Mesendoderm (in vitro differentiated cells): ENCODE data around the gene SAMD1.

Experiments
- DNase-seq: peaks from one replicate; pipeline ENCODE4 v3.0.0; 2013
- H2AK5ac ChIP-seq: 2 replicates; pipeline ENCODE4 v1.6.1; 2013; ENCODE audit warnings: low read length, inconsistent platforms
- H2BK120ac ChIP-seq: 2 replicates; pipeline ENCODE4 v1.6.1; 2013; ENCODE audit warnings: low read depth, mild to moderate bottlenecking, low read length, moderate library complexity, mixed read lengths
- H2BK15ac ChIP-seq: replicated peaks from 2 replicates; pipeline ENCODE4 v1.6.1; 2013; ENCODE audit warnings: low read depth, mild to moderate bottlenecking, moderate library complexity
- H2BK5ac ChIP-seq: 2 replicates; pipeline ENCODE4 v1.6.1; 2013; ENCODE audit warnings: low read length, inconsistent platforms
- H3K18ac ChIP-seq: 2 replicates; pipeline ENCODE4 v1.6.1; 2013; ENCODE audit warnings: mild to moderate bottlenecking, low read length, mixed read lengths
- H3K23ac ChIP-seq: one replicate; pipeline ENCODE4 v1.6.1; 2013; ENCODE audit warnings: low read length
- H3K27ac ChIP-seq: 2 replicates; pipeline ENCODE4 v1.5.1; 2013; ENCODE audit warnings: low read depth, mild to moderate bottlenecking, inconsistent platforms, low read length, moderate library complexity
- H3K27me3 ChIP-seq: 2 replicates; pipeline ENCODE4 v1.6.1; 2013; ENCODE audit warnings: low read length, control low read depth, mild to moderate bottlenecking, inconsistent platforms; ENCODE audit not compliant: insufficient read depth, poor library complexity
- H3K36me3 ChIP-seq: 2 replicates; pipeline ENCODE4 v1.6.1; 2013; ENCODE audit warnings: low read length, inconsistent platforms; ENCODE audit not compliant: control insufficient read depth, insufficient read depth
- H3K4ac ChIP-seq: one replicate; pipeline ENCODE4 v1.6.1; 2013; ENCODE audit warnings: low read depth, mild to moderate bottlenecking, low read length, moderate library complexity
- H3K4me1 ChIP-seq: 2 replicates; pipeline ENCODE4 v1.6.1; 2013; ENCODE audit warnings: low read depth, low read length, inconsistent platforms; ENCODE audit not compliant: control insufficient read depth
- H3K4me2 ChIP-seq: 2 replicates; pipeline ENCODE4 v1.6.1; 2013; ENCODE audit warnings: low read length
- H3K4me3 ChIP-seq: 2 replicates; pipeline ENCODE4 v1.5.1; 2013; ENCODE audit warnings: mild to moderate bottlenecking, low read length
- H3K56ac ChIP-seq: one replicate; pipeline ENCODE4 v1.6.1; 2013; ENCODE audit warnings: low read length
- H3K79me1 ChIP-seq: 2 replicates; pipeline ENCODE4 v1.6.1; 2013; ENCODE audit warnings: low read length, inconsistent platforms
- H3K79me2 ChIP-seq: 2 replicates; pipeline ENCODE4 v1.6.1; 2013; ENCODE audit warnings: mild to moderate bottlenecking, low read length; ENCODE audit not compliant: control insufficient read depth, insufficient read depth
- H3K9ac ChIP-seq: 2 replicates; pipeline ENCODE4 v1.6.1; 2013; ENCODE audit warnings: low read length, inconsistent platforms
- H4K5ac ChIP-seq: one replicate; pipeline ENCODE4 v1.6.1; 2013; ENCODE audit warnings: low read length
- H4K8ac ChIP-seq: one replicate; pipeline ENCODE4 v1.6.1; 2013; ENCODE audit warnings: low read depth, mild to moderate bottlenecking, control low read depth, low read length, moderate library complexity
- WGBS: extraction: QIAGEN DNeasy Blood & Tissue Kit; methylation state at CpG from one replicate; pipeline ENCODE4 v1.1.7; 2013; ENCODE audit warnings: low lambda C conversion rate, missing lambda C conversion rate; ENCODE audit not compliant: insufficient coverage; ENCODE audit errors: extremely low coverage; 5-methylcytosine and 5-hydroxymethylcytosine counted together

Gene SAMD1

GRCh38 chr19:14135355-14135754 is 44.8 kb upstream of the SAMD1 start:
- no peak for DNase-seq
- Histone ChIP-seq H4K8ac (no peak overlapping the region), H3K36me3 (no peaks in the 10 kb centered on the region), H3K4me1 (peaks cover 3% of the 10 kb centered on the region), H3K9ac (peak overlapping the region; percentile 99), H3K18ac (no peak overlapping the region), H3K4me3 (peak overlapping the region; percentile 85), H2BK15ac (no peak overlapping the region), H3K4ac (peak overlapping the region; percentile 87), H4K5ac (no peak overlapping the region), H3K27ac (no peak overlapping the region), H3K27me3 (no peaks in the 10 kb centered on the region), H2AK5ac (no peak overlapping the region), H3K4me2 (peak overlapping the region; percentile 89), H2BK120ac (no peak overlapping the region), H3K79me1 (peaks cover 9% of the 10 kb centered on the region), H3K23ac (no peak overlapping the region), H3K79me2 (peaks cover 9% of the 10 kb centered on the region), H2BK5ac (no peak overlapping the region), H3K56ac (peak overlapping the region; percentile 100)
- no CpG with 5 or more reads among the region's 6 CpGs for WGBS

DNA sequence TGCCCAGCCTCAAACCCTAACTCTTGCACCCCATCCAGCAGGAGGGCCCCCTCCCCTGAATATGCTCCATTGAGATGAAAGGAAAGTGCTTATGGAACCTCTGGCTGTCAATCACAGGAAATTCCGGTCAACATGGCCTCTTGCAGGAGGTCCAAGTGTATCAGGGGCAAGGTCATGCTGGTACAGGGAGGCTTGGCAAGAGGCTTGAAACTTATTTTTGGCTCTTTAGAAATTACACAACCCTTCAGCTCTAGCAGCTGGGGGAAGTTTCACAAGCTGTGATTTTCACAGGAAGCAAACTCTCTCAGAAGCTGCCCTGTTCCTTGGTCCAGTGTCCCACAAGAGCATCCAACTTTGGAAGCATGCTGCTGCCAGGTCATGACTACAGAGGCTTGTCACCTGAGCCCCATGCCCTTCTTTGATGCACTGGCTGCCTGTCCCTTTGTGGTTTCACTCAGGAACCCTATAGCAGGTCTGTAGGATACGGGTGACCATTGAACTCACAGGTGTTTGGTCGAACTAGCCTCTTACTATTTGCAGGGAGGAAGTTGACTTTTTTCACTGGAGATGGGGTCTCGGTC is 37.5 kb upstream of the SAMD1 start:
- Histone ChIP-seq H3K9ac (no peak overlapping the region), H3K79me2 (no peaks in the 10 kb centered on the region), H3K4me1 (no peaks in the 10 kb centered on the region), H4K8ac (no peak overlapping the region), H3K23ac (no peak overlapping the region), H2BK5ac (no peak overlapping the region), H3K36me3 (peaks cover 6% of the 10 kb centered on the region), H2AK5ac (no peak overlapping the region), H3K27me3 (no peaks in the 10 kb centered on the region), H3K56ac (no peak overlapping the region), H2BK15ac (no peak overlapping the region), H3K4me2 (no peak overlapping the region), H3K4me3 (no peak overlapping the region), H2BK120ac (no peak overlapping the region), H3K27ac (no peak overlapping the region), H3K4ac (no peak overlapping the region), H3K79me1 (no peaks in the 10 kb centered on the region), H4K5ac (no peak overlapping the region), H3K18ac (no peak overlapping the region)
- no peak for DNase-seq
- WGBS: no CpG with 5 or more reads among the region's 4 CpGs

DNA sequence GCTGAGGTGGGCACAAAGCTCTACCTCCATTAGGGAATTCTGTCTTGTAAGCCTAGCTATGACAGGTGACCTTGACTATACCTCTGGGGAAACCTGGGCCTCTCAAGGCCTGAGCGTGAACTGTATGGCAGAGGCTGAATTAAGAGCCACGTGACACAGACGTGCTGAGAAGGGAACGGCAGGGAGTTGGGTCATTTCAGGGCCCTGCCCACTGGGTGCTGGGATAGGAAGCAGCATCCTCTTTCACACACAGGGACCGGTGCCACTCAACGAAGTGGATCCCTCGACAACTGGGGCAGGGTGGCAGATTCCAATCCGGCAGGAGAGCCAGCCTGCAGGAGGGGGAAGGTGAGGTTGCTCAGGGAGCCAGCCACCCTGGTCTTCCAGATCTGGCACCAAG is 36.6 kb upstream of the SAMD1 start:
- no peak overlapping the region for H2BK5ac ChIP-seq
- no peak overlapping the region for H3K56ac ChIP-seq
- H3K27me3 ChIP-seq: no peaks in the 10 kb centered on the region
- no peaks in the 10 kb centered on the region for H3K79me1 ChIP-seq
- no peaks in the 10 kb centered on the region for H3K79me2 ChIP-seq
- no peak overlapping the region for H3K9ac ChIP-seq
- no peak overlapping the region for H2BK120ac ChIP-seq
- no peak overlapping the region for H3K23ac ChIP-seq
- H2BK15ac ChIP-seq: no peak overlapping the region
- H2AK5ac ChIP-seq: no peak overlapping the region
- H3K4ac ChIP-seq: no peak overlapping the region
- H3K4me1 ChIP-seq: no peaks in the 10 kb centered on the region
- no peak overlapping the region for H3K4me2 ChIP-seq
- H4K5ac ChIP-seq: no peak overlapping the region
- H3K36me3 ChIP-seq: peaks cover 6% of the 10 kb centered on the region
- WGBS: no CpG with 5 or more reads among the region's 8 CpGs
- H3K4me3 ChIP-seq: no peak overlapping the region
- H4K8ac ChIP-seq: no peak overlapping the region
- H3K27ac ChIP-seq: no peak overlapping the region
- no peak overlapping the region for H3K18ac ChIP-seq
- no peak for DNase-seq

GRCh38 chr19:14122924-14123323 is 32.4 kb upstream of the SAMD1 start:
- WGBS: no CpG with 5 or more reads among the region's 6 CpGs
- no peak for DNase-seq

DNA sequence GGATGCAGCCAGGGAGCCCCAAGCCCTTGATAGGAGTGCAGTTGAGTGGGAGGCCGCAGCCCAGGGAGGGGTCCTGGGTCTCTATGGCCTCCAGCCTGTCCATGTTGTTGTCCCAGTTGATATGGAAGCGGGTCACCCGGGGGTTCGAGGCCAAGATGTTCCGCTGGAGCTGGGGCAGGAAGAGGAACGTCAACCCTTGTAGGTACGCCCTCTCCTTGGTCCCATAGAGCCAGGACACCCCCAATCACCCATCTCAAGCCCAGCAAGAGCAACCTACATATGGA is 29.9 kb upstream of the SAMD1 start:
- Histone ChIP-seq H2BK120ac (no peak overlapping the region), H3K56ac (no peak overlapping the region), H2BK15ac (no peak overlapping the region), H3K23ac (no peak overlapping the region), H3K27ac (no peak overlapping the region), H3K4me3 (no peak overlapping the region), H3K18ac (no peak overlapping the region), H2AK5ac (no peak overlapping the region), H3K27me3 (no peaks in the 10 kb centered on the region), H3K4ac (no peak overlapping the region), H4K8ac (no peak overlapping the region), H3K36me3 (peaks cover 4% of the 10 kb centered on the region), H2BK5ac (no peak overlapping the region), H3K4me2 (no peak overlapping the region), H3K4me1 (peaks cover 6% of the 10 kb centered on the region), H3K79me2 (no peaks in the 10 kb centered on the region), H3K9ac (no peak overlapping the region), H4K5ac (no peak overlapping the region), H3K79me1 (peaks cover 2% of the 10 kb centered on the region)
- DNase-seq: no peak
- no CpG with 5 or more reads among the region's 7 CpGs for WGBS

More at GRCh38 chr19:14122924-14123323, 32.4 kb upstream of the SAMD1 start:
- H3K79me2 ChIP-seq: no peaks in the 10 kb centered on the region
- no peak overlapping the region for H2BK15ac ChIP-seq
- no peak overlapping the region for H3K9ac ChIP-seq
- H3K27me3 ChIP-seq: no peaks in the 10 kb centered on the region
- peaks cover 7% of the 10 kb centered on the region for H3K36me3 ChIP-seq
- H2BK120ac ChIP-seq: no peak overlapping the region
- no peak overlapping the region for H3K18ac ChIP-seq
- H2AK5ac ChIP-seq: no peak overlapping the region
- peaks cover 4% of the 10 kb centered on the region for H3K4me1 ChIP-seq
- H3K79me1 ChIP-seq: no peaks in the 10 kb centered on the region
- no peak overlapping the region for H4K8ac ChIP-seq
- H3K23ac ChIP-seq: no peak overlapping the region
- no peak overlapping the region for H3K56ac ChIP-seq
- no peak overlapping the region for H3K4me2 ChIP-seq
- H4K5ac ChIP-seq: no peak overlapping the region
- no peak overlapping the region for H3K27ac ChIP-seq
- no peak overlapping the region for H3K4ac ChIP-seq
- no peak overlapping the region for H2BK5ac ChIP-seq
- H3K4me3 ChIP-seq: no peak overlapping the region
